Lower leg skin (tissue), 3 donors: ENCODE results near the gene NAA60.

Experiments
- CTCF ChIP-seq, 3 donors: fragments of 450-650 bp; IDR thresholded peaks; one replicate each; pipeline ENCODE4 v1.5.1; 2016; ENCODE audit warnings: antibody characterized with exemption in 3 of 3, mild to moderate bottlenecking in 3 of 3, moderate library complexity in 2 of 3
- POLR2A ChIP-seq, 2 donors: fragments of 450-650 bp; IDR thresholded peaks; one replicate each; pipeline ENCODE4 v1.6.1; 2016 to 2017; ENCODE audit warnings: antibody characterized with exemption in 2 of 2, mild to moderate bottlenecking in 1 of 2, moderate library complexity in 1 of 2

GRCh38 chr16:3479654-3480216 is 36.3 kb downstream of the NAA60 start:
- TF ChIP-seq POLR2A (IDR thresholded peaks at IDR 0.05) (no peak), CTCF (IDR thresholded peaks at IDR 0.05) (no peak)
